Hepatocyte (in vitro differentiated cells): ENCODE results near the gene PTPRN2. TPM values are rescaled to one million over a fixed set of nuclear protein-coding genes. Genes with fewer than 3 reads are reported as not detected.

Experiments used
- DNase-seq: peaks from one replicate; pipeline ENCODE4 v3.0.0-alpha.2; 2016; ENCODE audit warnings: low spot score
- H2AFZ ChIP-seq: fragments of 200-600 bp; sonication (generic); 2 replicates; pipeline ENCODE4 v1.6.0; 2016; ENCODE audit warnings: antibody characterized with exemption, mild to moderate bottlenecking
- H3K27ac ChIP-seq: fragments of 200-600 bp; sonication (generic); 2 replicates; pipeline ENCODE4 v1.5.1; 2016; ENCODE audit warnings: mild to moderate bottlenecking
- H3K27me3 ChIP-seq: fragments of 200-600 bp; sonication (generic); 2 replicates; pipeline ENCODE4 v1.6.1; 2016
- H3K36me3 ChIP-seq: fragments of 200-600 bp; sonication (generic); replicated peaks from 2 replicates; pipeline ENCODE4 v1.5.1; 2016; ENCODE audit warnings: low read depth; ENCODE audit not compliant: insufficient read depth
- H3K4me1 ChIP-seq: fragments of 200-600 bp; sonication (generic); 2 replicates; pipeline ENCODE4 v1.5.1; 2016; ENCODE audit warnings: mild to moderate bottlenecking, moderate library complexity; ENCODE audit not compliant: insufficient read depth
- H3K4me2 ChIP-seq: fragments of 200-600 bp; sonication (generic); 2 replicates; pipeline ENCODE4 v1.6.0; 2016
- H3K4me3 ChIP-seq: fragments of 200-600 bp; sonication (generic); 2 replicates; pipeline ENCODE4 v1.5.1; 2016; ENCODE audit warnings: mild to moderate bottlenecking
- H3K79me2 ChIP-seq: fragments of 200-600 bp; sonication (generic); 2 replicates; pipeline ENCODE4 v1.6.0; 2017; ENCODE audit warnings: mild to moderate bottlenecking
- H3K9me2 ChIP-seq: fragments of 200-600 bp; sonication (generic); replicated peaks from 2 replicates; pipeline ENCODE4 v1.6.0; 2017; ENCODE audit warnings: mild to moderate bottlenecking; ENCODE audit not compliant: insufficient read depth
- H3K9me3 ChIP-seq: fragments of 200-600 bp; sonication (generic); 2 replicates; pipeline ENCODE4 v1.5.1; 2016; ENCODE audit warnings: low read depth, mild to moderate bottlenecking
- H4K20me1 ChIP-seq: fragments of 200-600 bp; sonication (generic); 2 replicates; pipeline ENCODE4 v1.6.0; 2016; ENCODE audit warnings: mild to moderate bottlenecking; ENCODE audit not compliant: insufficient read depth, poor library complexity, severe bottlenecking
- CTCF ChIP-seq: fragments of 200-600 bp; sonication (generic); IDR thresholded peaks from 2 replicates; pipeline ENCODE4 v1.5.1; 2016; ENCODE audit warnings: antibody characterized with exemption, mild to moderate bottlenecking; ENCODE audit not compliant: poor library complexity
- EZH2 ChIP-seq: fragments of 200-600 bp; sonication (generic); IDR thresholded peaks from 2 replicates; pipeline ENCODE4 v1.6.1; 2016; ENCODE audit warnings: antibody characterized with exemption, mild to moderate bottlenecking, borderline replicate concordance
- EZH2phosphoT487 ChIP-seq: fragments of 200-600 bp; sonication (generic); IDR thresholded peaks from one replicate; pipeline ENCODE4 v1.6.1; 2018; ENCODE audit warnings: antibody characterized with exemption, mild to moderate bottlenecking, low read depth, moderate library complexity; ENCODE audit not compliant: unreplicated experiment, severe bottlenecking
- WGBS: methylation state at CpG from one replicate; pipeline ENCODE4 v1.1.6; 2016; ENCODE audit warnings: low lambda C conversion rate; ENCODE audit errors: missing lambda C conversion rate; 5-methylcytosine and 5-hydroxymethylcytosine counted together
- polyA plus RNA-seq: library from polyadenylated mRNA; unstranded; fragments of >200 nt; fragmentation: Nextera tagmentation; extraction: Ambion mirVana; gene quantifications from 2 replicates; pipeline ENCODE4 v1.2.1, GENCODE V29; 2016
- total RNA-seq: library from RNA; depleted of rRNA; stranded (reverse); fragments of >200 nt; gene quantifications from 2 replicates; pipeline ENCODE4 v1.2.3, GENCODE V29; 2014

The PTPRN2 gene
- total and polyA plus RNA-seq, 2 experiments from 2014 or later: 2.1 to 3.3 TPM

GRCh38 chr7:157997471-157997870, 590.2 kb downstream of the PTPRN2 start:
- no peaks in the 10 kb centered on the region for H4K20me1 ChIP-seq
- no peaks in the 10 kb centered on the region for H3K79me2 ChIP-seq
- no peaks in the 10 kb centered on the region for H3K4me1 ChIP-seq
- no peaks in the 10 kb centered on the region for H3K27me3 ChIP-seq
- no peaks in the 10 kb centered on the region for H3K9me2 ChIP-seq
- H3K27ac ChIP-seq: no peak overlapping the region
- H3K4me3 ChIP-seq: no peak overlapping the region
- H3K36me3 ChIP-seq: no peaks in the 10 kb centered on the region
- TF ChIP-seq EZH2phosphoT487 (no peak), EZH2 (no peak), CTCF (no peak)
- no peak overlapping the region for H3K4me2 ChIP-seq
- H3K9me3 ChIP-seq: no peaks in the 10 kb centered on the region
- 82% methylated on average over 5 of the region's 5 CpGs for WGBS
- H2AFZ ChIP-seq: no peak overlapping the region
- DNase-seq: no peak

GRCh38 chr7:157997080-157997440, 590.6 kb downstream of the PTPRN2 start:
- Histone ChIP-seq H3K4me1 (no peaks in the 10 kb centered on the region), H3K4me2 (no peak overlapping the region), H3K36me3 (no peaks in the 10 kb centered on the region), H3K27me3 (no peaks in the 10 kb centered on the region), H3K27ac (no peak overlapping the region), H3K79me2 (no peaks in the 10 kb centered on the region), H2AFZ (no peak overlapping the region), H4K20me1 (no peaks in the 10 kb centered on the region), H3K9me2 (no peaks in the 10 kb centered on the region), H3K9me3 (no peaks in the 10 kb centered on the region), H3K4me3 (no peak overlapping the region)
- 88% methylated on average over 8 of the region's 8 CpGs for WGBS
- TF ChIP-seq EZH2: no peak
- TF ChIP-seq EZH2phosphoT487: no peak
- no peak for TF ChIP-seq CTCF
- no peak for DNase-seq

GRCh38 chr7:157996359-157997079, 591.1 kb downstream of the PTPRN2 start:
- H3K4me2 ChIP-seq: no peak overlapping the region
- H3K36me3 ChIP-seq: no peaks in the 10 kb centered on the region
- no peaks in the 10 kb centered on the region for H3K27me3 ChIP-seq
- TF ChIP-seq CTCF (no peak), EZH2 (no peak), EZH2phosphoT487 (no peak)
- H2AFZ ChIP-seq: no peak overlapping the region
- no peak overlapping the region for H3K4me3 ChIP-seq
- no peaks in the 10 kb centered on the region for H3K79me2 ChIP-seq
- no peaks in the 10 kb centered on the region for H3K4me1 ChIP-seq
- no peaks in the 10 kb centered on the region for H4K20me1 ChIP-seq
- DNase-seq: no peak
- H3K9me2 ChIP-seq: no peaks in the 10 kb centered on the region
- no peak overlapping the region for H3K27ac ChIP-seq
- WGBS: 91% methylated on average over 16 of the region's 16 CpGs
- H3K9me3 ChIP-seq: no peaks in the 10 kb centered on the region
